OCI-M1 (cell line): ENCODE results near the gene NBPF6.
"Not testable (repeated sequence)": the region's sequence is repeated elsewhere in the genome, so short reads cannot be mapped to it uniquely, and the experiment has no call there.

ENCODE experiments used
- DNase-seq: peaks from one replicate; lab custom pipeline; 2025; lab: John Stamatoyannopoulos, UW

The NBPF6 gene

GRCh38 chr1:108450043-108450442, at the start of gene NBPF6:
TSS of gene NBPF6 (plus strand) at chr1:108450343. CDS start at chr1:108450602, 259 bp downstream.
- DNase-seq: not testable (repeated sequence)

GRCh38 chr1:108411098-108411833, 38.9 kb upstream of the NBPF6 start:
- not testable (repeated sequence) for DNase-seq

GRCh38 chr1:108420129-108420528, 30.0 kb upstream of the NBPF6 start:
- DNase-seq: not testable (repeated sequence)

GRCh38 chr1:108421061-108421916, 28.9 kb upstream of the NBPF6 start:
- not testable (repeated sequence) for DNase-seq

DNA sequence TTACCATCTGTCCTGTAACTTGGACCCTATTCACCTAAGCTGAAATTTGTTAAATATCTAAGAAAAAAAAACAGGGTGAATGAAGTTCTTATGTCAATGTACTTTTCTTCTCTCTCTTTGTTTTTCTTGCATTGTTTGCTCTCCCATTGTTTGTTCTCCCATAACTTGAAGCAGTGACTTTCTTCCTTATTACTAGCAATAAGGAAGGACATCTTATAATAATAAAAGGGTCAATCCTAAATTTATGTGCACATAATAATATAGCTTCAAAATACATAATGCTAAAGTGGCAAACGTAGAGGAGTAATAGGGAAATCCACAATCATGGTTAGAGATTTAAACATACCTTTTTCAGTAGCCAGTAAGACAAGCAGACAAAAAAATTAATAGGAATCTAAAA, 23.3 kb upstream of the NBPF6 start:
- not testable (repeated sequence) for DNase-seq

GRCh38 chr1:108432002-108432401, 18.1 kb upstream of the NBPF6 start:
- DNase-seq: not testable (repeated sequence)

GRCh38 chr1:108433404-108433803, 16.7 kb upstream of the NBPF6 start:
- DNase-seq: not testable (repeated sequence)

GRCh38 chr1:108438536-108438935, 11.6 kb upstream of the NBPF6 start:
- not testable (repeated sequence) for DNase-seq

- not testable (repeated sequence) for DNase-seq
Measured at GRCh38 chr1:108454521-108454920, 4.4 kb downstream of the NBPF6 start.

DNA sequence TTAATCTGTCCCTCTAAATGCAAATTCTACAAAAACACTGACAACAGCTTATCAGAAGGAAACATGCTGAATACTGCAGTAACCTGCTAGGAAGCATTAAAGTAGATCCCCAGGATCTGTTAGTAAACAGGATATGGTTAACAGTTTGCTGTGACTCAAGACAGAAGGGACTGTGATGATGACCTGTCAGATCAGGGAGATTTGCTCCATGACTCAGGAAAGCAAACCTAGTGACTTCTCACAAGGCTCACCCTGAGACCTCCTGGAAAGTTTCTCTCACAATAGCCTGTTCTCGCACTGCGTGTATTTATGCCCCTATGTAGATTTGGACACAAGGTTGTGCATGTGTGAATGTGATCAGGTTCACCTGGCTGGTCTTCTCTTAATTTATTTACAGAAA, 8.5 kb downstream of the NBPF6 start:
- DNase-seq: not testable (repeated sequence)

GRCh38 chr1:108461758-108462157, 11.6 kb downstream of the NBPF6 start:
- not testable (repeated sequence) for DNase-seq

DNA sequence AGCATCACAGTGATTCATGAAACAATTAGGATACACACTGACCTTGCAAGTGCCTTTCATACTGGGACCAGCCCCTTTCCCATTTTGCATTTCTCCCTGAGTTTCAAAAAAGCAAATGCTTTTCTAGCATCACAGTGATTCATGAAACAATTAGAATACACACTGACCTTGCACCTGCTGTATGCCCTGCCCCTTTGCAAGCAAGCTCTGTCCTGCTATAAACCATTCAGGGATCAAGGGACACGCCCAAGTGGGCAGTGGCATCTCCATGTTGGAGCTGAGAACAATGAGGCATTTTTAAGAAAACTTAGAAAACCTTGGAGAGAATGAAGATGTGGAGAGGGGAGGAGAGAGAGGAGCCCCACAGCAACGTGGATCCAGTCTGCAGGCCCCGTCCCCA, 13.8 kb downstream of the NBPF6 start:
- not testable (repeated sequence) for DNase-seq

DNA sequence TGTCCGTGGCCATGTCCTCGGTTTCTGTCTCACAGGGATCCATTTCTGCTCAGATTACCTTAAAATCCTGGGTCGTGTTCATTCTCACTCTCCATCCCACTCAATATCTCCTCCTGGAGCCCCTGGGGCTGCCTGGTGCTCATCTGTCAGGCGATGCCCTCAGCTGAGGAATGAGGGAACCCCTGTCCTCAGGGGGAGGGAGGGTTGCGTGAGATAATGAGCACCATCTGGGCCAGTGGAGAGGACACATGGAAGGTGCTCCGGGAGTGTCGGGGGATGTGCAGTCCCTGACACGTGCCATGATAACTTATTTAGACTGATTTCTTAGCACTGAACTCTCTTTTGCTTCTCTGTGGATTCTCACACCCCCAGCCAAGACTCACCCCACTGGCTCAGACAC, 16.0 kb downstream of the NBPF6 start:
- DNase-seq: not testable (repeated sequence)

GRCh38 chr1:108467155-108467554, 17.0 kb downstream of the NBPF6 start:
- DNase-seq: not testable (repeated sequence)

DNA sequence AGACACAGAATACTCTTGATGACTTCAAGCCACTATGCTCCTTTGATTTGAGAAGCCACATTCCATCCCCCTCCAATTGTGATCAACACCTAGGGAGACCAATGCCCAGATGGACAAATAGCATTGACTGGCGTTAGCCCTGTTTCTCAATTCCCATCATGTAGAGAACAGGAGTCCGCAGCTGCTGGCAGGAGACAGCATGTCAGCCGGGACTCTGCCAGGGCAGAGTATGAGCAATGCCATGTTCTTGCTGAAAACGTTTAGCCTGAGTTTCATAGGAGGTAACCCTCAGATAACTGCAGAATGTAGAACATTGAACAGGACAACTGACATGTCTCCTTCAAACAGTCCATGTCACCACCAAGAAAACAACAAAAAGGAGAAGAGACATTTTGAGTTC, 20.6 kb downstream of the NBPF6 start:
- DNase-seq: not testable (repeated sequence)

- not testable (repeated sequence) for DNase-seq
Measured at GRCh38 chr1:108474516-108474915, 24.4 kb downstream of the NBPF6 start.

DNA sequence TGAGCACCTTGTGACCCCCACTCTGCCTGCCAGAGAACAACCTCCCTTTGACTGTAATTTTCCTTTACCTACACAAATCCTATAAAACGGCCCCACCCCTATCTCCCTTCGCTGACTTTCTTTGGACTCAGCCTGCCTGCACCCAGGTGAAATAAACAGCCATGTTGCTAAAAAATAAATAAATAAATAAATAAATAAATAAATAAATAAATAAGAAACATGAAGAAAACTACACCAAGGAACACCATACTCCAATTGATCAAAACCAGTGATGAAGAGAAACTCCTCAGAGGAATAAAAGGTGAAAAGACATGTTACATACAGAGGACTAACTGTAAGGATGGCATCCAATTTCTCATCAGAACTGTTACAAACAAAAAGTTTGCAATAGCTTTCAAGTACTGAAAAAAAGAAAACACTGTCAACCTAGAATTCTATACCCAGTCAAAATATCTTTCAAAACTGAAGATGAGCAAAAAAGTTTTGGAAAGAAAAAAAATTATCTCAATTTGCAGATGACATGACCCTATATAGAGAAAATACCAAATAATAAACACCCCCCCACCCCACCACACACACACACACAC, 28.4 kb downstream of the NBPF6 start:
- no peak for DNase-seq

GRCh38 chr1:108482708-108483107, 32.6 kb downstream of the NBPF6 start:
- no peak for DNase-seq

DNA sequence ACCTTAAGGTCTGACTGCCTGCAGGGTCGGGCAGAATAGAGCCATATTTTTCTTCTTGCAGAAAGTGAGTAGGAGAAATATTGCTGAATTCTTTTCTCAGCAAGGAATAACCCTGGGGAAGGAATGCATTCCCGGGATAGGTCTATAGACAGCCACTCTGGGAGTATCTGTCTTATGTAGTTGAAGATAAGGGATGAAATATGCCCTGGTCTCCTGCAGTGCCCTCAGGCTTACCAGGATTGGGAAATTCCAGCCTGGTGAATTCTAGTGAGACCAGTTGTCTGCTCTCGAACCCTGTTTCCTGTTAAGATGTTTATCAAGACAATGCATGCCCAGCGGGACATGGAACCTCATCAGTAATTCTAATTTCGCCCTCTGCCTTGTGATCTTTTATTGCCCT, 35.8 kb downstream of the NBPF6 start:
- not testable (repeated sequence) for DNase-seq

DNA sequence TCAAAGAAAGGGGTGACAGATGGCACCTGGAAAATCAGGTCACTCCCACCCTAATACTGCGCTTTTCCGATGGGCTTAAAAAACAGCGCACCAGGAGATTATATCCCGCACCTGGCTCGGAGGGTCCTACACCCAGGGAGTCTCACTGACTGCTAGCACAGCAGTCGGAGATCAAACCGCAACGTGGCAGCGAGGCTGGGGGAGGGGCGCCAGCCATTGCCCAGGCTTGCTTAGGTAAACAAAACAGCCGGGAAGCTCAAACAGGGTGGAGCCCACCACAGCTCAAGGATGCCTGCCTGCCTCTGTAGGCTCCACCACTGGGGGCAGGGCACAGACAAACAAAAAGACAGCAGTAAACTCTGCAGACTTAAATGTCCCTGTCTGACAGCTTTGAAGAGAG, 36.6 kb downstream of the NBPF6 start:
- DNase-seq: not testable (repeated sequence)

GRCh38 chr1:108495008-108495407, 44.9 kb downstream of the NBPF6 start:
- DNase-seq: not testable (repeated sequence)

- not testable (repeated sequence) for DNase-seq
Measured at GRCh38 chr1:108496856-108497255, 46.7 kb downstream of the NBPF6 start.
